Measurements from ENCODE around the gene ARNT2.

GRCh38 chr15:80591938-80592825 is 188.0 kb downstream of the ARNT2 start:
- TF ChIP-seq CTCF (IDR thresholded peaks at IDR 0.05) (no peak), POLR2A (IDR thresholded peaks at IDR 0.05) (no peak)

Measured in testis (tissue), 2 donors.